Mucosa of rectum (tissue), 2 donors: ENCODE measurements around the gene C3AR1.

Experiments
- H3K27ac ChIP-seq, 2 donors: one replicate each; pipeline ENCODE4 v1.7.0; 2013; ENCODE audit warnings: inconsistent platforms in 2 of 2, low read depth in 2 of 2, low read length in 2 of 2
- H3K27me3 ChIP-seq, 2 donors: one replicate each; pipeline ENCODE4 v1.7.0; 2013; ENCODE audit warnings: low read length in 2 of 2; ENCODE audit not compliant: control insufficient read depth in 2 of 2, insufficient read depth in 2 of 2
- H3K36me3 ChIP-seq, 2 donors: one replicate each; pipeline ENCODE4 v1.7.0; 2013; ENCODE audit warnings: low read length in 2 of 2; ENCODE audit not compliant: control insufficient read depth in 2 of 2, insufficient read depth in 2 of 2
- H3K4me1 ChIP-seq, 2 donors: one replicate each; pipeline ENCODE4 v1.7.0; 2013; ENCODE audit warnings: low read length in 2 of 2, mild to moderate bottlenecking in 1 of 2; ENCODE audit not compliant: control insufficient read depth in 2 of 2, insufficient read depth in 2 of 2
- H3K4me3 ChIP-seq, 2 donors: one replicate each; pipeline ENCODE4 v1.7.0; 2013; ENCODE audit warnings: low read length in 2 of 2
- H3K9ac ChIP-seq, 2 donors: one replicate each; pipeline ENCODE4 v1.7.0; 2013; ENCODE audit warnings: low read length in 2 of 2, low read depth in 1 of 2, mild to moderate bottlenecking in 1 of 2
- H3K9me3 ChIP-seq, 2 donors: one replicate each; pipeline ENCODE4 v1.7.0; 2013; ENCODE audit warnings: low read length in 2 of 2; ENCODE audit not compliant: control insufficient read depth in 2 of 2
- donor health status: healthy.
- donor health status: Normal muscosa, but diverticular disease.

The C3AR1 gene

DNA sequence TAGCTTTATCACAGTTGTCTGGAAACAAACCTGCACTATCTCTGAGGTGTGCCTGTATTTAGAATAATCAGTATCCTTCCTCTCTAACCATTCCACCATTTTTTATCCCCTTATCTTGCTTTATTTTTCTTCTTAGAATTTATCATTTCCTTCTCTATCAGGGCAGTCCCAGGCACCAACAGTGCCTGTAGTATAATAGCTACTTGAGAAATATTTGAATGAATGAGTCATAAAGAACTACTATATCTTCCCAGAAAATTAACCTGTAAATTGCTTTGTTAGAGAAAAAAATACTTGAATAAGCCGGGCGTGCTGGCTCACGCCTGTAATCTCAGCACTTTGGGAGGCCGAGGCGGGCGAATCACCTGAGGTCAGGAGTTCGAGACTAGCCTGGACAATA lies 54.8 kb downstream of the C3AR1 start:
- Histone ChIP-seq H3K4me3 (no peak overlapping the region), H3K9me3 (no peaks in the 10 kb centered on the region), H3K4me1 (no peaks in the 10 kb centered on the region), H3K27me3 (peaks cover 0 to 4% of the 10 kb centered on the region in 2 donors), H3K9ac (no peak overlapping the region), H3K36me3 (no peaks in the 10 kb centered on the region), H3K27ac (no peak overlapping the region)
